COR-L47 (cell line): ENCODE results near the gene MYO1C.

Experiments used
- DNase-seq: peaks from one replicate; lab custom pipeline; 2025; lab: John Stamatoyannopoulos, UW

MYO1C gene

DNA sequence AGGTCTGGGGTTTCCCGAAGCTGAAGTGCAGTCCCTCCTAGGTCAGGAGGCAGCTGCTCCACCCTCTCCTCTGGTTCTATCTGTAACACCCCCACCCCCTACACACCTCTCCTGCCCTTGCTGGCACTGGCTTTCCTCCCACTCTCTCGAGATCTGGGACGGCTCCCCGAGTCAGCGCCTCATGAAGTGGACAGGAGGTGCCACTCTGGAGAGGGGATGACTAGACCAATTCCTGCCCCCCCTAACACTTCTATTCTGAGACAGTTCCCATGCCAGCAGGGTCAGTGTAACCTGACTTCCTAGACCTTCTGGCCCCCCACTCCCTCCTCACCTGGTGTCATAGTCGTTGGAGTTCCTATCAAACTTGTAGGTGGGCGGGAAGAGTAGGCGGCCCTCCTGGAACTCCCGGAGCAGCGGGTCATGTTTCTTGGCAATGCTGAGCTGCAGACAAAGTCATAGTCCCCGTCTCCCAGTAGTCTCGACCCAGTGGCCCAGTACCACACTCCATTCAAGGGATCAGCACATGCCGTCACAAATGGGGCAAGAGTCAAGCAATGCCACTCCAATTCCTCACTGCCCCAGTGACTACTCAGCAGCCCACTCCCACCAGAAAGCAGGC, 14.3 kb upstream of the MYO1C start:
- no peak for DNase-seq

DNA sequence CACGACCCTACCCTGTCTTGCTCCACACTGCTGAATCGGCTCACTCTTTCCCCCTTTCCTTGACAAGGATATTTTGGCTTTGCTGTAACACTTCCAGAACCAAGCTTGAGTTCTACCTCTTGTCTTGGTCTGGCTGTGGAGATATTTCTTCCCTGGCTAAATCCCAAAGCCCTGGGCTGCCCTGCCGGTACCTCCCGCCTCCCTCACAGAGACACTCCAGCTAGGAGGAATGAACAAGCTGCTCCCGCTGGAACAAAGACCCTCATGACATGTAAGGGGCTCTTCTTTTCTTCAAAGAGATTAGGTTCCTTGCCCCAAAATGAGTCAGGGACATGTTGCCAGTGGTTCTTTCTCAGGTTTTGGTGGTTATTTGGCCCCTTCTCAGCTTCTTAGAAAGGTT, 13.1 kb upstream of the MYO1C start:
- DNase-seq, result no peak

DNA sequence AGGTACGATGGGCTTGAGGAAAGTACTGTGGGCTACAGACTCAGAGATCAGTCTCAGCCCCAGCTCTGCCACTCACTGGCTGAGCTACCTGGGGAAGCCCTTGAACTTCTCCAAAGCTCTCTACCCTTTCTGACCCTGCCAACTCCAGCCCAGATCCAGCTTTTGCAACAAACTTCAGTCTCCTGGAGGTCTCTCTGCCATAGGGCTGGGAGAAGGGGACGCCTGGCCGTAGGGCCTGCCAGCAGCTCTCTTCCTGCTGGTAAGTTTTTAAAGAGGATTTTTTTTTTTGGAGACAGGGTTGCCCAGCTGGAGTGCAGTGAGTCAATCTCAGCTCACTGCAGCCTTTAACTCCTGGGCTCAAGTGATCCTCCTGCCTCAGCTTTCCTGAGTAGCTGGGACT, 12.4 kb upstream of the MYO1C start:
- no peak for DNase-seq

DNA sequence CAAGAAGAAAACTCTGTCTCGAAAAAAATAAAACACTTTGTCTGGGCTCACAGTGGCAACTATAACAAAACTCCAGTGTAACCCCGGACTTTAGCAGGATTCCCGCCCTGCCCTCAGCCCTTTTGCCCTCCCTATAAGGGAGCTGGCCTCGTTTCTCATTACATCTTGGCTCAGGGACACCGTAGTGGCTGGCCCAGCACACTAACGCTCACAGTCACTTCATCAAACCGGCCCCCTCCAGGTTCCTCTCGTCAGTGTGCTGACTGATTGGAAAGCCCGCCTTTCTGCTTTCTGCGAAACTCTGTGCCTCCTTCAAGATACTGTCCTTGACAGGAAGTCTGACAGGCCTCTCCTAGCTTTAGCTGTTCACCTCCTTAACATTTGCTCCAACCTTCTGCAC, 11.2 kb upstream of the MYO1C start:
- DNase-seq, result no peak

DNA sequence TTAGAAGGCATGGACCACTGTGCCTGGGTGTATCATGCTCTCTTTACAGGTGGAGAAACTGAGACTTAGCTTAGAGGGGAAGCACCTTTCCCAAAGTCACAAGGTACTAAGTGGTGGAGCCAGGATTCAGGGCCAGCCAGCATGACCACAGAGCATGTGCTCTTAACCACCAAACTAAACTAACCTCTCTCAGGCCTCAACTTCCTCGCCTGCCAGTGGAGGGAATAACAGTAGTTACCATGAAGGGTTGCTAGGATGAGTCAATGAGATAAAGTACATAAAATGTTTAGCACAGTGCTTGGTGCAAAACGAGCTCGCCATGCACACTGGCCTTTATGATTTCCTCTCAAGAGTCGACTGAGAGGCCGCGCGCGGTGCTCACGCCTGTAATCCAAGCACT, 6.4 kb upstream of the MYO1C start:
- DNase-seq, result no peak

DNA sequence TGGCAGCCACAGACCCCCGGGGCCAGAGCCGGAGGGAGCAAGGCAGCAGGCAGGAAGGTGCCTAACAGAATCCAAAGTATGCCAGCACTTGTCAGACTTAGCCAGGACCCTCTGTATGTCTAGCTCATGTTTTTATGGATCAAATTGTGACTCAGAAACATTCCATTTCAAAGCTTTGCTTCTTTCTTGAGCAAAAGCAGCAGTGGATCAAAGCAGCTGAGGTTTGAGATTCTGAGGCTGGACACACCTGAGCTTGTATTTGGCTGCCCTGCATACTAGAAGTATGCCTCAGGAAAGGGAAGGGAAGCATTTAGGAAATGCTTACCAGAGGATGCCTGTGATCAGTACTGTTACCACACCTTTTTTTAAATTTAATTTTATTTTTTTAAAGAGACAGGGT, 5.7 kb upstream of the MYO1C start:
- DNase-seq, result no peak

DNA sequence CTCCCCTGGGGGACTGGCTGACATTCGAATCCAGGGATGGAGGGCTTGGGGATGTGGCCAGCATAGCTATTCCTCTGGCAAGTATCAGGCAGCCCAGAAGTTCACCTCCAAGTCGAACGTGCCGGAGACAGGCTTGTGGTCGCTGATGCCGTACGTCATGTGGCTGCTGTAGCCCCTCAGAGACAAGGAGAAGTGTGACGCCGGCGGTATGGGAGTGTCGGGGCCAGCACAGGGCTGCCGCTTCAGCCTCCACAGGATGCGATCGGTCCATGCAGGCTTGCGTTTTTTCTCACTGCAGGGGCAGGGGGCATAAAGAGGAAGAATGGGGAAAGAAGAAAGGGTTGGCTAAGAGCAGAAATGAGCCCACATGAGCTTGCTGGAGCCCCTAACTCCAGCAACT, 5.3 kb upstream of the MYO1C start:
- no peak for DNase-seq

DNA sequence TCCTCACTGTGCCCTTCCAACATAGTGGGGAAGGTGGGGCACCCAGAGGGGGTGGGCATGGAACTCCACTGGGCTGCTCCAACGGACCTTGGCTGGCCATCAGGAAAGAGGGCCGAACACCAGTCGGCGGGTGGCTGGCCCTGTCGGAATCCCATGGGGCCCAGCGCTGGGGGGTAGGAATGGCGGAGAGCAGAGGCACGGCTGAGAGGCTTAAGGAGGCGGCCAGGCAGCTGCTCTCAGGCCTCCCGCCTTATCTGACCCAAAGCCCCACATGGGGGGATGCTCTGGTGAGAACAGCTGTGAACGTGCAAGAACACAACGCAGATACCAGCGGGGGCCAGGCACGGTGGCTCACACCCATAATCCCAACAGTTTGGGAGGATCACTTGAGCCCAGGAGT, 4.4 kb upstream of the MYO1C start:
- DNase-seq, result no peak

DNA sequence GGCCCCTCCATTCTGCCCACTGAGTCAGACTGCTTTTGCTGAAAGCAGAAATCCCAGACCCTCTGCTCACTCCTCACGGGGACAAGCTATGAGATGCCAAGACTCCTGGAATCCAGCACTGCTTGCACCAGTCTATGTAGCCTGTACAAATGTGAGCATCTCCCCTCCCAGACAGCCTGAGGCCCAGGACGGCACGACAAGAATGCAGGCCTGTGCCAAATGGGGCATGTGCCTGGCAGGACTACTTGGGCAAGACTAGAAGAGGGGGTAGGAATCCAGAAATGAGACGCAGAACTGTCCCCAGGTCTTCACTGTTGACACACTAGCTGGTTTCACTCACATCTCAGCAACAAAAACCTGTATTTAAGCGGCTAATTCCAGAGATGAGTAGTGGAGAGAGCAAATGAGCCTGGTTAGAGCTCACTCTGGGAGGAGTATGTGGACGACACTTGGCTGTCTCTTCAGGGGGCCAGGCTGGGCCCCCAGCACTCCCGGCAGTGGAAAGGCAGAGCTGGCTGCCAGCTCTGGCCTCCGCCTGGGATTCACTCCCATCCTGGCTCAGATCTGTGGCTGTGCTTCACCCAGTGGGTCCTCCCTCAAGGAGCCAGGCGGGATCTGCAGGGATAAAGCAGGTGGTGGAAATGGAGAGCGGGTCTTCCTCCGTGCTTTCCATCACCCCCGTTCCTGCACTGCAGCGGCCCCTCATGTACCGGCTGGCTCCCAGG, 2.9 kb upstream of the MYO1C start:
- DNase-seq, result no peak

DNA sequence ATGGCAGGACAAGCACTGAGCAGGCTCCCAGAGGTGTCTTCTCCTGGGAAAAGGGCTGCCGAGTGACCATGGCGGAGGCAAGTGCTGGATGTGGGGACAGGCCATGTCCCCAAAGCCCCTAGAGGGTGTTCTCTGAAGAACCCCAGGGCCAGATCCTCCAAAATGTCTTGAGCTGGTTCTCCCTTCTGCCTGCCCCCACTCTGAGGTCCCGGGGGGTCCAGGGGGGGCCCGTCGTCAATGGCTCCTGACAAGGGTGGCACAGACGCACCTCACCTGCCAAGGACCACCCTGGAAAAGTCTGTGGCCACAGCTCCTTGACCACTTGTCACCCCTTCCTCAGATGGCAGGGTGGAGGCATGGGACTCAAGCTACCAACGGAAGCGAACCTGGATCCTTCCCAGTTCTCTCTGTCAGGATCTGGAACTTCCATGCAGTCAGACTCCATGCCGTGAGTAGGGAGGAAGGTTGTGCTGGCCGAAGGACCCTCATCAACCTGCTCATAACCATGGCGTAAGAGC, 2.3 kb upstream of the MYO1C start:
- DNase-seq, result no peak

DNA sequence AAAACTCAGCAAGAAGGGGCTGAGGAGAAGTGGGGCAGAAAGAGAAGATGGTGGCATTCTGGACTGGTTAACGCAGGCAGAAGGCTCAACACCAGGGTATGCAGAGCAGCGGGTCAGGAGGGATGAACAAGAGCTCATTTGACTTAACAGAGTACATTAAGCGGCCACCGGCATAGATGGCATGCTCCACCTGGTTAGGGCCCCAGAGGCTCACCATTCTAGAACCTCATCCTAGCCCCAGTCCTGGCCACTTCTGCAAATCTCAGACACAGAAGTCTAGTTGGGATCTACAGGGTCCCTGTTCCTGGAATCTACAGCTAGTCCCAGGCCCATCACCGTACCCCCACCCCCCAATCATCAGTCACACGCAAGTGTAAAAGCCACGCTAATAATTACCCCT, 1.7 kb upstream of the MYO1C start:
- no peak for DNase-seq

DNA sequence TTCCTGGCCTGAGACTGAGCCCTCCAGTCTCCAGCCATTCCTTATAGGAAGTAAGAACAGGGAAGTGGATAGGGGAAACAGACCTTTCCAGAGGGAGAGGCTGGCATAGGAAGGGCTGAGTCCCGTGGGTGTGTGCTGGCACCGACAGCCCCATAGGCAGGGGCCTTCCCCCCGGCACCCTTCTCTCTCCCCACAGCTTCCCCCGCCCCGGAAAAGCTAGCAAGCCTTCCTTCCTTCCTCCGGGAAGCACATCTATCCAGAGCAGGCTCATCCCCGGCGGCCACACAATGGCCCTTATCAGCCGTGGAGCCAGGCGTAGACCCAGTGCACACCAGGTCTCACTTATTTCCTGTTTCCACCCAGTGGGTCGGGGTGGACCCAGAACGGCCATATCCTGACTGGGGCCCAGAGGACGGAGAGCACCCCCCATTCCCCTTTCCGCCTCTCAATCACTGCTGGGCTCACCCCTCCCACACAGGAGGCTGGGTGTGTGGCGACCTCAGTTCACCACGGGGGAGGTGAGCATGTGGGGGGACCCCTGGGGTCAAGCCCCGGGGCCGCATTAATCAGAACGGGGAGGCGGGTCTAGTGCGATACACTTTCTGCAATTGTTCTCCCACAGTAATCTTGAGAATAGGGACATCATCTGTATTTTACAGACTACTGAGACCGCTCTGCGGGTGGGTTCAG, 950 bp upstream of the MYO1C start:
- no peak for DNase-seq

DNA sequence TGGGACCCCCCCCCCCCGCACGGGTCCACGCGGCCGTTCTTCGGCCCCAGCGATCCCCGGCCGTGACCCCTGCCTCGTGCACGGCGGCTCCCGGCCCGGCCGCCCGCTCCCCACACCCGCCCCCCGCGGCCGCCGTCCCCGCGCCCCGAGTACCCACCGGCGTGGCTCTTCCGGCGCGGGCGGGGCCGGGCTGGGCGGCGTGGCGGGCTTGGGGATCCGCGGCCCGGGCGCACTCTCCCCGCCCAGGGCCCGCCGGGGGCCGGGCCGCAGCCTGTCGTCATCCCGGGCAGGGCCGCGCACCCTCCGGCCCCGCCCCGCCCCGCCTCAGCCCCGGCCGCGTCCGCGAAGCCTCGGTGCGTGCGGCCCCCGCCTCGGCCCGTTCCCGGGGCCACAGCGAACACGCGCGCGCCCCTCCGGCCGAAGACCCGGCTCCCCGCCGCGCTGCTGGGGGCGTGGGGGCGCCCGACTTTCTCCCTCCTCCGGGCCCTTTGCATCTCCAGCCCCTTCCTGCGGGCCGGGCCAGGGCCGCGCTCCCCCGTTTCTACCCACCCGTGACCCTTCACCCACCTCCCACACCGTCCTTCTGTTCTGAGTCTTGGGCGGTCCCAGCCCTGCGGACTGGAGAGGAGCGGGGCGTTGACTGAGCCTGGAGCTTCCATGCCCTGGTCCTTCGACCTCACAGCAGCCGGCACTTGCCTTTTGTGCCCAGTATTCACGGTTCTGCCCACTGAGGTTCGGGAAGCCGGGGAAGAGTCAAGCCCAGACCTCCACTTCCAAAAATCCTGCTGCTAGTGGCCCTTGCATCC, 840 bp downstream of the MYO1C start:
- no peak for DNase-seq

DNA sequence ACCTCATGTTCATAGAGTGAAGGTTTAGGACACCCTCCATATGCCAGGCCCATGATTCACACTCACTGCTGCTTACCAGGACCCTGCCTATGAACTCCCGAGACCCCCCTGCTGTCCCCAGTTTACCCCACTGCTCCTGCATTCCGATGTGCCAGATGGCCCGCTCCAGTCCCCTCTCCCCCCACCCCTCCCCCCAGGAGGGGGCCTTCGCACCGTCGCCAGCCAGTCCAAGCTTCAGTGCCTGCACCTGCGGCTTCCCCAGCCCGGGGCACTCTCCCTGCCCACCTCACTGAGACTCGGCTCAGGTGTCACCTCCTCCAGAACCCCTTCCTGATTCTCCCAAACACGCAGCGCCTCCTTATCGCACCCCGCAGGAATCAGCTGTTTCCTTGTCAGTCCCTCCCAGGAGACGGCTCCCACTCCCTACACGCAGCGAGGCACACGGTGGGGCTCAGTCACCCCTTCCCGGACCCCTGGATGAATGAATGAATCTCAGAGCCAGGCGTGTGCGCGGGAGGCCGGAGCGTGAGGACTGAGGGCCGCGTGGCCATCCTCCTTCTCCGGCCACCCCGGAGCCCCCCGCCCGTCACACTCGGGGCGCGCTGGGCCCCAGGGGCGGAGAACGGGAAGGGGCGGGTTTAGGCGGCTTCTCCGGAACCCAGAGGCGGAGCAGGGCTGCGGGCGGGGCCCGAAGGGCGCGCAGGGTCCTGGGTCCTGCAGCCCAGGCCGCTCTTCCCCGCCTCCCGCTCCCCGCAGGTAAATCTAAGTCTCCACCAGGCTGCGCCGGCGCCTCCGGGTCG, 1.6 kb downstream of the MYO1C start:
- no peak for DNase-seq

DNA sequence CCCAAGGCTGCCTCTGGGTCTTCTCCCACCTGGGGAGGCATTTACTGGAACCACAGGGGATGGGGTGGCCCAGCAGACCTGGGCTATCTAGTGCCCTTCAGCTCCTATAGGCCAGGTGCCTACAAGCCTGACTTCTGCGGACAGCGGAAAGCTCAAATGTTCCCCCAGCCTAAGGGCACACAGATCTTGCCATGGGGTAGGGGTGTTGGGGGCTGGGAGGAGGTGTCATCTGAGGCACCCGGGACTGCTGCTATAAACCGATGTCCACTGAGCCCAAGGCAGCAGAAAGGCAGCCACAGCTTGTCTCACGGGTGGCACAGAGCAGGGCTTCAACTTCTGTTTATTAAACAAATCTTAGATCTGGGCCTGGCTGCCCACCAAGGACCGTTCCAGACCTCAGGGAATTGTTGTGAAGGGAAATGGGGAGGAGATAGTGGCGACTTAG, 3.6 kb downstream of the MYO1C start:
- DNase-seq, result no peak

DNA sequence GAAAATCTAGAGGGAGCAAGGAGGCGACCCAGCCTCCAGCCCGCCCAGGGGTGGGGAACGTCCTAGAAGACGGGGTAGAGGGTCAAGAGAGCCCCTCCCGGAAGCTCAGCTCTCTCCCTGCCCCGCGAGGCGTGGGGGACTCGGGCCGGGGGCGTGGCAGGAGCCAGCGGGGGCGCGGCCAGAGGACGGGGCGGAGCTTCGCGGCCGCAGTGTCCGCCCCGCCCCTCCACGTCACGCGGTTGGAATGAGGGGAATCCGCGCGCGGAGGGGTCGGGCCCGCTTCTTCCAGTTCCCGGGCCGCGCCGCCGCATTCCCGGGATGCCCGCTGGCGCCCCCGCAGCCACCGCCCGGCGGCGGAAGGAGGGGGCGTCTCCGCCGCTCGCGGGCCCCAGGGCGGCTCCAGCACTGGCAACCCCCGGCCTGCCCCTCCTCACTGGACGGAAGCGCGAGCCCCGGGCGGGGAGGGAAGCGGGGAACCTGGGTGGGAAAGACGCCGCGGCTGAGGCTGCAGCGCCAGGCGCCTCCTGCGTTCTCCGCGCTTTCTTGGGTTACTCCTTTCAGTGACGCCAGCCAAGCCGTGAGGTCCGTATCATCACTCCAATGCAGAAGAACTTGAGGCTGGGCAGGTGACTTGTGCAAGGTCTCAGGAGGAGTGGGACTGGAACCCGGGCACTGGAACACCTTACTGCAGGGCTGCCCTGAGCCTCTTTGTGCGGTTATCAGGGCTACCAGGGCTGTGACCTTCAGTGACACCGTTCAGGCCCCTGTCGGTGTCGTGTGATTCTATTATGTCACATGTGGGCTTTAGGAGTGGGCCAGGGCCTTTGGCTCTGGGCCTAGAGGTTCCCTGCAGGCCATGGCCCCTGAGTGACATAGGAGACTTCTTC, 4.3 kb downstream of the MYO1C start:
- DNase-seq, result no peak

DNA sequence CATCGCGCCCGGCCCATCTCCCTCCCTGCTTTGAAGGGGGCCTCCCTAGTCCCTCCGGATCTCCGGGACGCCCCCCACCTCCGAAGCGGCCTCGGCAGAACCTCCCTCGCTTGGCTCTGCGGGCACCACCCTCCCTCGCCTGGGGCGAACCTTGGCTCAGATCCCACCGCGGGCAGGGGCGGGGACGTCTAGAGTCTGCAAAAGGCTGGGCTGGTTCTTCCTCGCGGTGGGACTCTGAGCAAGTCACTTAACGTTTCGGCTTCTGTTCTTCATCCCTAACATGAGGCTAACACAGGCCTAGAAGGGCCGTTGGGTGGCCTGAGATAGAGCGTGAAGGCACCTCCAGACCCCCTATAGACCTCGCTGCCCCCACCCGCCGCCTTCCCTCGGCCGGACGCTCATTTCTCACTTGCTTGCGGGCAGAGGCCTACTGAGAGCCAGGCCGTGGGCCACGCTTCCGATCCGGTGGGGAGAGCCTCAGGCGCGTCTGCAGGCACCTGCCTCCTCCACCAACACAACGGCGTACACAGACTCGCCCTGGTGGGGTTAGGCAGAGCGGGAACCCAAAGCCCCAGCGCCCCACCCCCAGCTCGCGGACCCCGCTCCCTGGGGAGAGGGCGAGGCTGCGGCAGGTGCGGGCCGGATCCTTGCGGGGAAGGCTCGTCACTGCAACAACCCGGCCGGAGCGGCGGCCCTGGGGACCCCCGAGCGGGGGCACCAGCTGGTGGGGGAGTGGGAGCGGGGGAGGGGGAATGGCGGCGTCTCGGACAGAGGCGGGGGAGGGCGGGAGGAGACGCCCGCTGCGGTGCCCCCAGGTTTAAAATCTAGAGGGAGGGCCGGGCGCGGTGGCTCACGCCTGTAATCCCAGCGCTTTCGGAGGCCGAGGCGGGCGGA, 5.4 kb downstream of the MYO1C start:
- no peak for DNase-seq

DNA sequence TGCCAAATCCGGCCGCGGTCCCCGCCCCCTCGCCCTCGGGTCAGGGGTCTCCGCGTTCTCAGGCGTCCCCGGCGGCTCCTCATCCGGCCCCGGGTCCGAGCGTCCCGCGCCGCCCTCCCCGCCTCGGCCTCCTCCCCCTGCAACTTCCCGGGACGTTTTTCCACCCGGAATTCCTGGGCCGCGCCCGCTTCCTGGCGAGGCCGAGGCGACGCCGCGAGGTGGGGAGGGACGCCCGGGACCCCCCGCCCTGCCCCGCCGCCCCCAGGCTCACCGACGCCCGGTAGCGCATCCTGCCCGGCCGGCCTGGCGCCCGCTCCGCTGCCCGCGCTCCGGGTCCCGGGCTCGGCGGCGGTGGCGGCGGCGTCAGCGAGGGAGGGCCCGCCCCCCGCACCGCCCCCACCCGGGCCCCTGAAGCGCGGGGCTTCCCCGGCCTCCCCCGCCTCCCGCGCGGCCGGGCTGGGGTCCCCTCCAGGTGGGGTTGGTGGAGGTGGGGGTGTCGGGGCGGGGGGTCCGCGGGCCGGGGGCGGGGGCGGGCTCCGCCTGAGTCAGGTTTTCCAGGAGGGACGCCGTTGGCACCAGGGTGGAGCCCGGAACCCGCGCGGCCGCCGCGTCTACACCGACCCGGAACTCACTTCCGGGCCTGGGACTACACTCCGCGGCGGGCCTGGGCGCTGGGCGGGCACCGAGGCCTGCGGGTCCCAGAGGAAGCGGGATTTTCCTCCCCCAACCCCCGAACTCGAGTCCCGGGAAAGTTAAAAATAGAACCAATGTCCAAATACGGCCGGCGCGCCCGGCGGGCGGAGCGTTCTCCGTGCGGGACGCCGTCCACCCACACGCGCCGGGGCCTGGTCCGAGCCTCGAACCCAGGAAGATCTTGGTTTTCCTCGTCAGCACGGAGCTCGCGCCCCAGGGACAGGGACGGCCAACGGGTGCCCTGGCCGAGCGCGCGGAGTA, 6.8 kb downstream of the MYO1C start:
- DNase-seq, result no peak
